ENCODE results near the gene SFTPA2. TPM values are rescaled to one million over a fixed set of nuclear protein-coding genes. Genes with fewer than 3 reads are reported as not detected.
"Not testable (repeated sequence)": the region's sequence is repeated elsewhere in the genome, so short reads cannot be mapped to it uniquely, and the experiment has no call there.

Gene SFTPA2
- total RNA-seq, 2 experiments from 2014 or later, result not detected

GRCh38 chr10:79555354-79556309 lies 4.6 kb downstream of the SFTPA2 start:
- H3K4me3 Mint-ChIP-seq, result no peak overlapping the region
- DNase-seq (no peak), ATAC-seq (no peak)
- H3K27me3 Mint-ChIP-seq (ENCODE audit: low read depth), result peaks cover 7% of the 10 kb centered on the region
- H3K36me3 Mint-ChIP-seq (ENCODE audit: low read depth), result no peaks in the 10 kb centered on the region
- no peaks in the 10 kb centered on the region for H3K9me3 Mint-ChIP-seq (ENCODE audit: insufficient read depth)
- no peak overlapping the region for H3K27ac Mint-ChIP-seq
- ChIA-PET POLR2A (no interaction called here), CTCF (no interaction called here)
- H3K4me1 Mint-ChIP-seq (ENCODE audit: low read depth), result peaks cover 8% of the 10 kb centered on the region

GRCh38 chr10:79552143-79552542 lies 8.1 kb downstream of the SFTPA2 start:
- no peak overlapping the region for H3K4me3 Mint-ChIP-seq
- no peaks in the 10 kb centered on the region for H3K9me3 Mint-ChIP-seq (ENCODE audit: insufficient read depth)
- H3K36me3 Mint-ChIP-seq (ENCODE audit: low read depth), result no peaks in the 10 kb centered on the region
- DNase-seq, result no peak
- ATAC-seq, result no peak
- ChIA-PET CTCF (interaction anchor here (1.3 to 1.4 kb wide), 2 partner anchors 9 to 15 kb away, joined by 3 to 5 read pairs; no protein-coding TSS in a partner anchor), POLR2A (no interaction called here)
- H3K27ac Mint-ChIP-seq, result no peak overlapping the region
- H3K27me3 Mint-ChIP-seq (ENCODE audit: low read depth), result peaks cover 10% of the 10 kb centered on the region
- H3K4me1 Mint-ChIP-seq (ENCODE audit: low read depth), result peaks cover 26% of the 10 kb centered on the region

GRCh38 chr10:79547973-79548372 lies 12.2 kb downstream of the SFTPA2 start:
- ChIA-PET POLR2A (no interaction called here), CTCF (interaction anchor here (1.2 kb wide), 1 partner anchor 11 kb away, joined by 3 read pairs; no protein-coding TSS in a partner anchor)
- peak overlapping the region; percentile 13 for H3K4me3 Mint-ChIP-seq
- ATAC-seq (peak; percentile 69), DNase-seq (peak; percentile 32)
- H3K27ac Mint-ChIP-seq, result peak overlapping the region; percentile 80
- H3K9me3 Mint-ChIP-seq (ENCODE audit: insufficient read depth), result no peaks in the 10 kb centered on the region
- H3K27me3 Mint-ChIP-seq (ENCODE audit: low read depth), result peaks cover 10% of the 10 kb centered on the region
- H3K4me1 Mint-ChIP-seq (ENCODE audit: low read depth), result peaks cover 34% of the 10 kb centered on the region
- no peaks in the 10 kb centered on the region for H3K36me3 Mint-ChIP-seq (ENCODE audit: low read depth)

GRCh38 chr10:79547128-79547527 lies 13.1 kb downstream of the SFTPA2 start:
- H3K9me3 Mint-ChIP-seq (ENCODE audit: insufficient read depth); DNase-seq; H3K36me3 Mint-ChIP-seq (ENCODE audit: low read depth); POLR2A ChIA-PET; H3K4me3 Mint-ChIP-seq; ATAC-seq: not testable (repeated sequence)
- Mint-ChIP-seq H3K27ac (peak overlapping the region; percentile 79), H3K27me3 (ENCODE audit: low read depth) (peaks cover 10% of the 10 kb centered on the region), H3K4me1 (ENCODE audit: low read depth) (peaks cover 27% of the 10 kb centered on the region)
- CTCF ChIA-PET, result interaction anchor here (1.2 kb wide), 1 partner anchor 10 kb away, joined by 3 read pairs; no protein-coding TSS in a partner anchor

GRCh38 chr10:79544926-79545659 lies 15.1 kb downstream of the SFTPA2 start:
- H3K36me3 Mint-ChIP-seq (ENCODE audit: low read depth); H3K4me3 Mint-ChIP-seq; POLR2A ChIA-PET; ATAC-seq; CTCF ChIA-PET; H3K9me3 Mint-ChIP-seq (ENCODE audit: insufficient read depth); H3K27ac Mint-ChIP-seq; H3K27me3 Mint-ChIP-seq (ENCODE audit: low read depth): not testable (repeated sequence)
- peaks cover 27% of the 10 kb centered on the region for H3K4me1 Mint-ChIP-seq (ENCODE audit: low read depth)
- DNase-seq, result peak; percentile 1

GRCh38 chr10:79544408-79544807 lies 15.8 kb downstream of the SFTPA2 start:
- H3K36me3 Mint-ChIP-seq (ENCODE audit: low read depth); H3K4me3 Mint-ChIP-seq; POLR2A ChIA-PET; H3K27me3 Mint-ChIP-seq (ENCODE audit: low read depth); H3K27ac Mint-ChIP-seq; H3K9me3 Mint-ChIP-seq (ENCODE audit: insufficient read depth); ATAC-seq; CTCF ChIA-PET: not testable (repeated sequence)
- peaks cover 27% of the 10 kb centered on the region for H3K4me1 Mint-ChIP-seq (ENCODE audit: low read depth)
- peak; percentile 2 for DNase-seq

GRCh38 chr10:79542626-79543025 lies 17.6 kb downstream of the SFTPA2 start:
- ATAC-seq (no peak), DNase-seq (no peak)
- Mint-ChIP-seq H3K27ac (no peak overlapping the region), H3K36me3 (ENCODE audit: low read depth) (no peaks in the 10 kb centered on the region), H3K4me1 (ENCODE audit: low read depth) (peaks cover 14% of the 10 kb centered on the region), H3K4me3 (no peak overlapping the region), H3K27me3 (ENCODE audit: low read depth) (peaks cover 4% of the 10 kb centered on the region), H3K9me3 (ENCODE audit: insufficient read depth) (no peaks in the 10 kb centered on the region)
- ChIA-PET CTCF (no interaction called here), POLR2A (no interaction called here)

GRCh38 chr10:79540930-79541329 lies 19.3 kb downstream of the SFTPA2 start:
- H3K4me1 Mint-ChIP-seq (ENCODE audit: low read depth); H3K36me3 Mint-ChIP-seq (ENCODE audit: low read depth); DNase-seq; H3K27ac Mint-ChIP-seq; ATAC-seq; H3K9me3 Mint-ChIP-seq (ENCODE audit: insufficient read depth); POLR2A ChIA-PET; H3K4me3 Mint-ChIP-seq; H3K27me3 Mint-ChIP-seq (ENCODE audit: low read depth): not testable (repeated sequence)
- CTCF ChIA-PET, result interaction anchor here (0.7 kb wide), 1 partner anchor 13 kb away, joined by 3 read pairs; no protein-coding TSS in a partner anchor

- H3K27ac Mint-ChIP-seq; H3K9me3 Mint-ChIP-seq (ENCODE audit: insufficient read depth); H3K4me3 Mint-ChIP-seq; H3K27me3 Mint-ChIP-seq (ENCODE audit: low read depth); H3K4me1 Mint-ChIP-seq (ENCODE audit: low read depth); POLR2A ChIA-PET; DNase-seq; ATAC-seq; H3K36me3 Mint-ChIP-seq (ENCODE audit: low read depth): not testable (repeated sequence)
- CTCF ChIA-PET, result interaction anchor here (2.0 to 2.3 kb wide), 2 partner anchors 14 to 509 kb away, joined by 5 to 8 read pairs; no protein-coding TSS in a partner anchor
These were observed 21.9 kb downstream of the SFTPA2 start for GRCh38 chr10:79538311-79538710.

- CTCF ChIA-PET; POLR2A ChIA-PET; H3K36me3 Mint-ChIP-seq (ENCODE audit: low read depth); H3K9me3 Mint-ChIP-seq (ENCODE audit: insufficient read depth); H3K4me3 Mint-ChIP-seq; H3K27ac Mint-ChIP-seq; ATAC-seq; DNase-seq; H3K4me1 Mint-ChIP-seq (ENCODE audit: low read depth); H3K27me3 Mint-ChIP-seq (ENCODE audit: low read depth): not testable (repeated sequence)
These were observed 26.4 kb downstream of the SFTPA2 start for GRCh38 chr10:79533903-79534175.

- DNase-seq; H3K9me3 Mint-ChIP-seq (ENCODE audit: insufficient read depth); H3K4me1 Mint-ChIP-seq (ENCODE audit: low read depth); H3K27ac Mint-ChIP-seq; POLR2A ChIA-PET; H3K4me3 Mint-ChIP-seq; ATAC-seq; H3K27me3 Mint-ChIP-seq (ENCODE audit: low read depth); CTCF ChIA-PET; H3K36me3 Mint-ChIP-seq (ENCODE audit: low read depth): not testable (repeated sequence)
These were observed 26.9 kb downstream of the SFTPA2 start for GRCh38 chr10:79533142-79533902.

All from activated CD8-positive, alpha-beta T cell treated with anti-CD3 and anti-CD28 coated beads, Interleukin-2, amount 10 ng/mL, durations not matched to agents 7 days and 5 days (primary cell).